Astrocyte (in vitro differentiated cells and primary cell): ENCODE data around the gene CMSS1. TPM values are rescaled to one million over a fixed set of nuclear protein-coding genes. Genes with fewer than 3 reads are reported as not detected.

Experiments
- DNase-seq: peaks from one replicate; pipeline ENCODE4 v3.0.0-alpha.2; 2010; ENCODE audit warnings: low read depth
- FAIRE-seq: peaks from 2 replicates; lab custom pipeline; 2011; peaks lifted over from hg19 to GRCh38; lab: Jason Lieb, UNC
- H2AFZ ChIP-seq: 2 replicates; pipeline ENCODE4 v1.6.0; 2012; ENCODE audit warnings: low read depth, low read length, inconsistent platforms
- H3K27ac ChIP-seq: 2 replicates; pipeline ENCODE4 v1.5.1; 2011; ENCODE audit warnings: low read depth, low read length, inconsistent platforms
- H3K27me3 ChIP-seq: 2 replicates; pipeline ENCODE4 v1.6.0; 2011; ENCODE audit warnings: low read length, inconsistent platforms; ENCODE audit not compliant: insufficient read depth
- H3K36me3 ChIP-seq: 2 replicates; pipeline ENCODE4 v1.5.1; 2011; ENCODE audit warnings: low read length, inconsistent platforms; ENCODE audit not compliant: insufficient read depth
- H3K4me1 ChIP-seq: 2 replicates; pipeline ENCODE4 v1.5.1; 2011; ENCODE audit warnings: low read length, inconsistent platforms; ENCODE audit not compliant: insufficient read depth
- H3K4me2 ChIP-seq: 2 replicates; pipeline ENCODE4 v1.6.0; 2012; ENCODE audit warnings: low read length, inconsistent platforms
- H3K4me3 ChIP-seq: 2 replicates; pipeline ENCODE4 v1.5.1; 2011; ENCODE audit warnings: low read depth, mild to moderate bottlenecking, low read length, inconsistent platforms; ENCODE audit not compliant: insufficient read depth
- H3K79me2 ChIP-seq: 2 replicates; pipeline ENCODE4 v1.6.0; 2012; ENCODE audit warnings: mild to moderate bottlenecking, low read length, inconsistent platforms; ENCODE audit not compliant: insufficient read depth
- H3K9ac ChIP-seq: 2 replicates; pipeline ENCODE4 v1.6.0; 2012; ENCODE audit warnings: mild to moderate bottlenecking, low read length, inconsistent platforms
- H3K9me3 ChIP-seq: 2 replicates; pipeline ENCODE4 v1.5.1; 2012; ENCODE audit warnings: low read depth, mild to moderate bottlenecking, low read length, inconsistent platforms; ENCODE audit not compliant: insufficient read depth
- H4K20me1 ChIP-seq: 2 replicates; pipeline ENCODE4 v1.6.0; 2012; ENCODE audit warnings: low read length, inconsistent platforms; ENCODE audit not compliant: insufficient read depth
- H3K27ac Mint-ChIP-seq: one replicate; pipeline ENCODE4 v1.8.0; 2021; ENCODE audit warnings: mild to moderate bottlenecking, mixed read lengths; ENCODE audit not compliant: unreplicated experiment
- H3K27me3 Mint-ChIP-seq: one replicate; pipeline ENCODE4 v1.8.0; 2021; ENCODE audit warnings: low read depth, mixed read lengths; ENCODE audit not compliant: unreplicated experiment
- H3K36me3 Mint-ChIP-seq: one replicate; pipeline ENCODE4 v1.8.0; 2021; ENCODE audit warnings: low read depth, mixed read lengths; ENCODE audit not compliant: unreplicated experiment
- H3K4me1 Mint-ChIP-seq: one replicate; pipeline ENCODE4 v1.8.0; 2021; ENCODE audit warnings: low read depth, mixed read lengths; ENCODE audit not compliant: unreplicated experiment
- H3K4me3 Mint-ChIP-seq: one replicate; pipeline ENCODE4 v1.8.0; 2021; ENCODE audit warnings: mild to moderate bottlenecking, moderate library complexity, mixed read lengths; ENCODE audit not compliant: unreplicated experiment
- H3K9me3 Mint-ChIP-seq: one replicate; pipeline ENCODE4 v1.8.0; 2021; ENCODE audit warnings: mild to moderate bottlenecking, mixed read lengths; ENCODE audit not compliant: unreplicated experiment
- EZH2 ChIP-seq: IDR thresholded peaks from 2 replicates; pipeline ENCODE4 v1.6.1; 2012; ENCODE audit warnings: mild to moderate bottlenecking, low read length, inconsistent platforms; ENCODE audit not compliant: insufficient read depth
- total RNA-seq: library from RNA; stranded (reverse); gene quantifications from 2 replicates; pipeline ENCODE4 v1.2.1, GENCODE V29; 2021
- TF ChIP-seq, protein P1 (sequence below): IDR thresholded peaks from 2 replicates; pipeline ENCODE4 v1.5.1; 2011; ENCODE audit warnings: low read depth, mild to moderate bottlenecking, inconsistent platforms, low read length, moderate library complexity; ENCODE audit not compliant: insufficient read depth

Gene CMSS1
- total RNA-seq, 1 donor from 2014 or later = 12.5 TPM

- Mint-ChIP-seq H3K4me1 (peaks cover 42% of the 10 kb centered on the region), H3K27ac (peak overlapping the region; percentile 58)
Observed at GRCh38 chr3:100099621-100100020, 282.0 kb downstream of the CMSS1 start.

GRCh38 chr3:100100425-100100824 lies 282.8 kb downstream of the CMSS1 start:
- Histone ChIP-seq H3K27me3 (no peaks in the 10 kb centered on the region), H2AFZ (no peak overlapping the region), H4K20me1 (no peaks in the 10 kb centered on the region), H3K79me2 (no peaks in the 10 kb centered on the region), H3K4me3 (no peak overlapping the region), H3K36me3 (no peaks in the 10 kb centered on the region), H3K27ac (peak overlapping the region; percentile 4), H3K9ac (no peak overlapping the region), H3K4me2 (peak overlapping the region; percentile 33), H3K9me3 (no peaks in the 10 kb centered on the region), H3K4me1 (peaks cover 24% of the 10 kb centered on the region)
- Mint-ChIP-seq H3K4me3 (no peak overlapping the region), H3K36me3 (no peaks in the 10 kb centered on the region), H3K27ac (peak overlapping the region; percentile 16), H3K4me1 (peaks cover 49% of the 10 kb centered on the region), H3K9me3 (no peaks in the 10 kb centered on the region), H3K27me3 (no peaks in the 10 kb centered on the region)
- FAIRE-seq (peak; percentile 95), DNase-seq (peak; percentile 85)
- TF ChIP-seq EZH2 = no peak
- TF ChIP-seq, protein P1, sequence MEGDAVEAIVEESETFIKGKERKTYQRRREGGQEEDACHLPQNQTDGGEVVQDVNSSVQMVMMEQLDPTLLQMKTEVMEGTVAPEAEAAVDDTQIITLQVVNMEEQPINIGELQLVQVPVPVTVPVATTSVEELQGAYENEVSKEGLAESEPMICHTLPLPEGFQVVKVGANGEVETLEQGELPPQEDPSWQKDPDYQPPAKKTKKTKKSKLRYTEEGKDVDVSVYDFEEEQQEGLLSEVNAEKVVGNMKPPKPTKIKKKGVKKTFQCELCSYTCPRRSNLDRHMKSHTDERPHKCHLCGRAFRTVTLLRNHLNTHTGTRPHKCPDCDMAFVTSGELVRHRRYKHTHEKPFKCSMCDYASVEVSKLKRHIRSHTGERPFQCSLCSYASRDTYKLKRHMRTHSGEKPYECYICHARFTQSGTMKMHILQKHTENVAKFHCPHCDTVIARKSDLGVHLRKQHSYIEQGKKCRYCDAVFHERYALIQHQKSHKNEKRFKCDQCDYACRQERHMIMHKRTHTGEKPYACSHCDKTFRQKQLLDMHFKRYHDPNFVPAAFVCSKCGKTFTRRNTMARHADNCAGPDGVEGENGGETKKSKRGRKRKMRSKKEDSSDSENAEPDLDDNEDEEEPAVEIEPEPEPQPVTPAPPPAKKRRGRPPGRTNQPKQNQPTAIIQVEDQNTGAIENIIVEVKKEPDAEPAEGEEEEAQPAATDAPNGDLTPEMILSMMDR = no peak

More at GRCh38 chr3:100099621-100100020, 282.0 kb downstream of the CMSS1 start:
- Histone ChIP-seq H3K27ac (no peak overlapping the region), H3K4me2 (peak overlapping the region; percentile 11), H3K79me2 (no peaks in the 10 kb centered on the region), H4K20me1 (no peaks in the 10 kb centered on the region), H3K4me1 (peaks cover 23% of the 10 kb centered on the region), H3K9me3 (no peaks in the 10 kb centered on the region), H2AFZ (no peak overlapping the region), H3K36me3 (no peaks in the 10 kb centered on the region), H3K9ac (no peak overlapping the region), H3K4me3 (no peak overlapping the region), H3K27me3 (no peaks in the 10 kb centered on the region)
- Mint-ChIP-seq H3K36me3 (no peaks in the 10 kb centered on the region), H3K9me3 (no peaks in the 10 kb centered on the region), H3K27me3 (no peaks in the 10 kb centered on the region), H3K4me3 (no peak overlapping the region)
- TF ChIP-seq, protein P1 = no peak
- no peak for TF ChIP-seq EZH2
- peak; percentile 90 for DNase-seq
- FAIRE-seq = no peak

DNA sequence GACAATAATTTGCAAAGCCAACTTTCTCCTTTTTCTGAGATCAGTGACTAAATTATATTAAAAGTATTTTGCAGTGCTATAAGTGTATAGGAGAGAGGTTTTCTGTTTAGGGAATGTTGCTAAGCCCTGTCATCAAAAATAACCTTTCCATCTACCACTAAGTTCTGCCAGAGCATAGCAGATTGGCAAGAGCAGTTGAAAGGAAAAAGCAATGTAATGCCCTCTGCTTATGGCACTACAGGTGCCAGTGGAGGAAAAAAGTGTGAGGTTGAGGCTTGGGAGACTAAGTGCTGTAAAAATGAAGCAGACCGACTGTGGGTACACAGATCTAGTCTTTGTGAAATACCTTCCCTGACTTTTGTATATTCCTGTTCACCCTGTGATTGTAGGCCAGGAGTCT lies 285.1 kb downstream of the CMSS1 start:
- FAIRE-seq (no peak), DNase-seq (no peak)
- H2AFZ ChIP-seq = no peak overlapping the region
- no peaks in the 10 kb centered on the region for H3K9me3 ChIP-seq
- H3K4me2 ChIP-seq = no peak overlapping the region
- H4K20me1 ChIP-seq = no peaks in the 10 kb centered on the region
- H3K4me1 ChIP-seq = peaks cover 31% of the 10 kb centered on the region
- no peak overlapping the region for H3K9ac ChIP-seq
- Mint-ChIP-seq H3K36me3 (no peaks in the 10 kb centered on the region), H3K4me1 (peaks cover 64% of the 10 kb centered on the region), H3K27ac (no peak overlapping the region), H3K4me3 (no peak overlapping the region), H3K9me3 (no peaks in the 10 kb centered on the region), H3K27me3 (no peaks in the 10 kb centered on the region)
- no peak overlapping the region for H3K4me3 ChIP-seq
- H3K79me2 ChIP-seq = no peaks in the 10 kb centered on the region
- TF ChIP-seq EZH2 = no peak
- TF ChIP-seq, protein P1 = no peak
- H3K27ac ChIP-seq = no peak overlapping the region
- no peaks in the 10 kb centered on the region for H3K27me3 ChIP-seq
- H3K36me3 ChIP-seq = no peaks in the 10 kb centered on the region
